GM12801 (cell line): ENCODE results near the gene PROM1.

Source experiments
- CTCF ChIP-seq: IDR thresholded peaks from one replicate; pipeline ENCODE4 v1.5.1; 2011; ENCODE audit warnings: control low read depth; ENCODE audit not compliant: insufficient read length; ENCODE audit errors: extremely low read depth

PROM1 gene

GRCh38 chr4:15964159-15964558 lies 119.7 kb downstream of the PROM1 start:
- no peak for TF ChIP-seq CTCF

GRCh38 chr4:15963576-15963975 lies 120.2 kb downstream of the PROM1 start:
- no peak for TF ChIP-seq CTCF

GRCh38 chr4:15963001-15963451 lies 120.8 kb downstream of the PROM1 start, which contains the start of gene FGFBP2:
Gene FGFBP2, minus strand, starts transcription at chr4:15963175. Its CDS starts 46 bp downstream, at chr4:15963129.
- TF ChIP-seq CTCF: no peak

GRCh38 chr4:15961781-15962510 lies 121.9 kb downstream of the PROM1 start:
- TF ChIP-seq CTCF: no peak

GRCh38 chr4:15958562-15958961 lies 125.3 kb downstream of the PROM1 start:
- no peak for TF ChIP-seq CTCF

- TF ChIP-seq CTCF: no peak
Measured at GRCh38 chr4:15956179-15956850, 127.5 kb downstream of the PROM1 start.

GRCh38 chr4:15955670-15956069 lies 128.2 kb downstream of the PROM1 start:
- no peak for TF ChIP-seq CTCF
